Adrenal gland (tissue), 12 donors: ENCODE results near the gene SPAG6. TPM values are rescaled to one million over a fixed set of nuclear protein-coding genes. Genes with fewer than 3 reads are reported as not detected.

Source experiments
- DNase-seq, 7 donors: peaks; one replicate each; pipeline ENCODE4 v3.0.0-alpha.2; 2019 to 2020
- H3K27ac ChIP-seq, 5 donors: fragments of 200-600 bp; sonication (generic) in 4 of 5; 1 replicate in 3 of 5; 2 replicates in 2 of 5; pipeline versions ENCODE4 v1.5.1 to v1.8.0; 2016 to 2020; ENCODE audit warnings: mild to moderate bottlenecking in 1 of 5
- H3K27me3 ChIP-seq: fragments of 200-600 bp; 2 replicates; pipeline ENCODE4 v1.8.0; 2021
- H3K36me3 ChIP-seq, 2 donors: fragments of 200-600 bp; replicated peaks in 1 of 2; 1 replicate in 1 of 2; 2 replicates in 1 of 2; pipeline versions ENCODE4 v1.5.1 to v1.8.0; 2018 to 2022
- H3K4me1 ChIP-seq, 2 donors: fragments of 200-600 bp; replicated peaks in 1 of 2; 1 replicate in 1 of 2; 2 replicates in 1 of 2; pipeline versions ENCODE4 v1.5.1 to v1.8.0; 2018 to 2021
- H3K4me3 ChIP-seq, 4 donors: fragments of 200-600 bp; sonication (generic) in 3 of 4; one replicate each; pipeline ENCODE4 v1.5.1; 2016 to 2018
- H3K9me3 ChIP-seq, 3 donors: fragments of 200-600 bp; sonication (generic) in 1 of 3; replicated peaks in 1 of 3; 1 replicate in 2 of 3; 2 replicates in 1 of 3; pipeline versions ENCODE4 v1.5.1 to v1.8.0; 2016 to 2021
- CTCF ChIP-seq, 6 experiments: fragments of 450-650 bp in 4 of 6; fragments of 200-600 bp in 2 of 6; sonication (generic) in 1 of 6; IDR thresholded peaks; 1 replicate in 5 of 6; 2 replicates in 1 of 6; pipeline versions ENCODE4 v1.5.1 to v1.8.0; 2016 to 2021; ENCODE audit warnings: antibody characterized with exemption in 6 of 6, mild to moderate bottlenecking in 2 of 6, moderate library complexity in 1 of 6
- POLR2A ChIP-seq, 2 donors: fragments of 450-650 bp; IDR thresholded peaks; one replicate each; pipeline ENCODE4 v1.6.1; 2017; ENCODE audit warnings: antibody characterized with exemption in 2 of 2, mild to moderate bottlenecking in 2 of 2, moderate library complexity in 1 of 2
- WGBS, 4 donors: extraction: QIAGEN DNeasy Blood & Tissue Kit in 2 of 4; methylation state at CpG; one replicate each; pipeline versions ENCODE4 v1.1.5 to v1.1.7; 2013 to 2017; 5-methylcytosine and 5-hydroxymethylcytosine counted together
- intact Hi-C, 2 donors: fragments of 100-400 bp; cut with DNase I; formaldehyde crosslinking; loops; one replicate each; pipeline versions ENCODE4 v1.14.1 to v1.15.0; 2022 to 2023
- polyA plus RNA-seq, 3 donors: library from polyadenylated mRNA; stranded (reverse); fragments of 200-250 nt in 2 of 3; fragments of 350-450 nt in 1 of 3; fragmentation: Illumina TruSeq in 1 of 3; extraction: RNeasy Lipid Tissue Mini Kit (QIAGEN cat#74804) in 1 of 3; gene quantifications; one replicate each; pipeline ENCODE4 v1.2.3, GENCODE V29; 2013 to 2014
- total RNA-seq, 9 donors: library from RNA; depleted of rRNA in 4 of 9; stranded (reverse); fragments of >200 nt in 4 of 9; fragments of 120-200 nt in 1 of 9; fragmentation: NEBNext Ultra II Directional in 1 of 9; extraction: Animal tissue kit (Norgen Biotek cat#: 25700) in 1 of 9; gene quantifications; one replicate each; pipeline versions ENCODE4 v1.1.0 to v1.2.4, GENCODE V29; 2013 to 2023
- donor health status: healthy with polysubstance abuse.
- donor health status: Bipolar disorder and iron deficiency.
- donor health status: DM: yes; HTN: yes; CAD: no.
- donor health status: DM: no; HTN: no; CAD: no.
- donor health status: DM: no; HTN: no; CAD: no.
- donor health status: DM: yes; HTN: yes; CAD: no.

Gene SPAG6
- total and polyA plus RNA-seq, 12 donors, result 0.07 to 0.46 (median 0.11) TPM; not detected in 9

GRCh38 chr10:22324893-22325271, 20.4 kb upstream of the SPAG6 start:
- peaks cover 0 to 15% of the 10 kb centered on the region in 2 donors for H3K36me3 ChIP-seq
- peaks cover 25 to 43% of the 10 kb centered on the region in 2 donors for H3K4me1 ChIP-seq
- intact Hi-C loops, result no loop called here
- peak overlapping the region in 2 of 4 donors; percentile 47 to 72 for H3K4me3 ChIP-seq
- TF ChIP-seq CTCF (IDR thresholded peaks at IDR 0.05) (no peak), POLR2A (IDR thresholded peaks at IDR 0.05) (no peak)
- no peaks in the 10 kb centered on the region for H3K9me3 ChIP-seq
- H3K27ac ChIP-seq, result peak overlapping the region in 4 of 5 donors; percentile 46 to 83 (median 64)
- WGBS, 4 donors, result 6 to 10% (median 9%) methylated on average over 9 of the region's 9 CpGs
- no peak for DNase-seq
- H3K27me3 ChIP-seq, result no peaks in the 10 kb centered on the region

- 0 to 2% (median 0%) methylated on average over 16 to 92 of the region's 92 CpGs for WGBS, 4 donors
- peak; percentile 69 to 85 (median 78) for DNase-seq
- TF ChIP-seq POLR2A (IDR thresholded peaks at IDR 0.05) (peak in 1 of 2 donors; percentile 49), CTCF (IDR thresholded peaks at IDR 0.05) (peak in 2 of 6 experiments; percentile 8 to 18)
These were observed 19.8 kb upstream of the SPAG6 start for GRCh38 chr10:22325272-22326144.

GRCh38 chr10:22326145-22326702, 19.1 kb upstream of the SPAG6 start:
- TF ChIP-seq CTCF (IDR thresholded peaks at IDR 0.05), result no peak
- no peak for TF ChIP-seq POLR2A (IDR thresholded peaks at IDR 0.05)
- Histone ChIP-seq H3K27me3 (no peaks in the 10 kb centered on the region), H3K4me3 (peak overlapping the region in 2 of 4 donors; percentile 31 to 72), H3K27ac (peak overlapping the region in 4 of 5 donors; percentile 18 to 83 (median 56)), H3K4me1 (peaks cover 25 to 39% of the 10 kb centered on the region in 2 donors), H3K36me3 (peaks cover 0 to 19% of the 10 kb centered on the region in 2 donors), H3K9me3 (no peaks in the 10 kb centered on the region)
- DNase-seq, result no peak
- intact Hi-C loops, result no loop called here
- 55 to 62% (median 59%) methylated on average over 8 of the region's 8 CpGs for WGBS, 4 donors

More at GRCh38 chr10:22325272-22326144, 19.8 kb upstream of the SPAG6 start:
- Histone ChIP-seq H3K4me1 (peaks cover 25 to 39% of the 10 kb centered on the region in 2 donors), H3K36me3 (peaks cover 0 to 19% of the 10 kb centered on the region in 2 donors), H3K27me3 (no peaks in the 10 kb centered on the region), H3K4me3 (peak overlapping the region in 3 of 4 donors; percentile 45 to 72 (median 47)), H3K9me3 (no peaks in the 10 kb centered on the region), H3K27ac (peak overlapping the region in 4 of 5 donors; percentile 46 to 83 (median 64))
- intact Hi-C loops, result no loop called here

- peaks cover 0 to 19% of the 10 kb centered on the region in 2 donors for H3K36me3 ChIP-seq
- H3K27ac ChIP-seq, result no peak overlapping the region
- no peaks in the 10 kb centered on the region for H3K27me3 ChIP-seq
- DNase-seq, result no peak
- peaks cover 16 to 19% of the 10 kb centered on the region in 2 donors for H3K4me1 ChIP-seq
- H3K9me3 ChIP-seq, result no peaks in the 10 kb centered on the region
- WGBS, 4 donors, result 93 to 96% (median 94%) methylated on average over 3 of the region's 3 CpGs
- intact Hi-C loops, result no loop called here
- H3K4me3 ChIP-seq, result no peak overlapping the region
- TF ChIP-seq POLR2A (IDR thresholded peaks at IDR 0.05) (no peak), CTCF (IDR thresholded peaks at IDR 0.05) (no peak)
These were observed 16.1 kb upstream of the SPAG6 start for GRCh38 chr10:22329150-22329549.
